ENCODE results near the gene NHEJ1. TPM values are rescaled to one million over a fixed set of nuclear protein-coding genes. Genes with fewer than 3 reads are reported as not detected.

The NHEJ1 gene, protein sequence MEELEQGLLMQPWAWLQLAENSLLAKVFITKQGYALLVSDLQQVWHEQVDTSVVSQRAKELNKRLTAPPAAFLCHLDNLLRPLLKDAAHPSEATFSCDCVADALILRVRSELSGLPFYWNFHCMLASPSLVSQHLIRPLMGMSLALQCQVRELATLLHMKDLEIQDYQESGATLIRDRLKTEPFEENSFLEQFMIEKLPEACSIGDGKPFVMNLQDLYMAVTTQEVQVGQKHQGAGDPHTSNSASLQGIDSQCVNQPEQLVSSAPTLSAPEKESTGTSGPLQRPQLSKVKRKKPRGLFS
- 22.7 and 33.2 TPM in 2 replicates for total RNA-seq

GRCh38 chr2:219160186-219161017 is at the start of gene NHEJ1:
Gene NHEJ1 (minus strand): TSS chr2:219160815. CDS start chr2:219158362, 2,453 bp downstream.

GRCh38 chr2:219206328-219207133 is 45.9 kb upstream of the NHEJ1 start, which contains the start of gene ZFAND2B:
Gene ZFAND2B (plus strand): TSS chr2:219206782. CDS start chr2:219206988, 206 bp downstream.

DNA sequence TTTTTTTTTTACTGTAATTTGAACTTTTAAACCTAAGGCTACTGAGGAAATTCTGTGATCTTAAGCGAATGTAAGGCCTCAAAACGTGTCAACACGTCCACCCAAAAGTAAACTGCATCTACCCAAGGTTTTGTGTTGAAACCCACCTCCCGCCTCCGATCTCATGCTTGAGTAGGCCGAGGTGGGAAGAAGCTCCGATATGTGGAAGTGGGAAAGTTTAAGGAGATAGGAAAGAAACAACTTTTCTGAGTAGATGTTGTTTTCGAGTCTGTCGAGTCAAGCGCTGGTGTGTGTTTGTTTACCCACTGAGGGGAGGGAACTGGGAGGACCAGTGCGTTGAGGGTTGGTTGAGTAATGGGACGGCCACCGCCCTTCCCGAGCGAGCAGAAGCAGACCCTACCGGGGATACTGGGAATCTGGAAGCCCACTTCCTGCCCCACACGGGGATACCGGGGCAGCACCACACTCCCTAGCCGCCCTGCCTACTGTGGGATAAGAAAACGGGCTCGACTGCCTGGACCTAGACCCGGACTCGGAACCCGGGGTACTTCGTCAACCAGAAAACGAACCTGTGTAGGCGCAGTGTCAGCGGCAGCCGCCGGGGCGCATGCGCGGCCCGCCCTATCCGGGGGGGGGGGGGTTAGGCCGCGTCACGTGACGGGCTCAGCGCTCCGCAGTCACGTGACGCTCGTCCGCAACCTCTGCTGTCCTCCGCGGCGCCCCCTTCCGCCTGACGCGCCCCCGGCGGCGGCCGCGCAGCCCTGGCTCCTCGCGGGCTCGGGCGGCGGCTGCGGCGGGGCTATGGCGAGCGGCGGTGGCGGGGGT is 17.1 kb upstream of the NHEJ1 start, which contains the start of gene RETREG2:
RETREG2 (plus strand) TSS at position 724 of the 825 bp plus-strand sequence; CDS start at position 802, 78 bp downstream.

DNA sequence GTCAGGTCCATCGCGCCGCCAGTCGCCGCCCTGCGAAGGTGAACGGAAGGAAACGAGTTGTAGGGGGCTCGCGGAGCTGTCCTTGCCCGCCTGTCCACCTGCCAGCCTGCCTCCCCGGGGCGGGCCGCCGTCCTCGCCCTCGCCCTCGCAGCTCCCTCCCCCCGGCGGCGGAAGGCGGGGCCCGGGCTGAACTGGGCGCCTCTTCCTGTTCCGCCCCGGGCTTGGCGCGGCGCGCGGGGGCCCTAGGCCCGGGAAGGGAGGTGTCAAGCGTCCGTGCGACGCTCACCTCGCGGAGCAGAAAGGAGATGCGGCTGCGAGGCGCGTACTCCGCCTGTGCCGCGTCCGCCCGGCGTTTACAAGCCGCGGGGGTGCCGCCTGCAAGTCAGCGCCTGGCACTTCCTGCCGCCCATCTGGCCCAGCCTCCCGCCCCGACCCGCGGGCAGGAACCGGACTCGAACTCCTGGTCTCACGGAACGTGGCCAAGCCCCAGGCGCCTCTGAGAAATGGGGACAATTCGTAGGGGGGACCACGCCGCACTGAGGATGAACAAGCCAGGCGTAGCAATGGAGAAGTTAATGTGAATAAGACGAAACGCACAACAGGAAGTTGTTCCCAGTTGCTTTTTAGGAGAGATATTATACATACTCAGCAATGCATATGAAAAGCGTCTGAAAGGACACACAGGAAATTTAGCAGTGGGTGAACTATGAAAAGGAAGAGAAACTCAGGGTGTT is 16.4 kb upstream of the NHEJ1 start, which contains the start of gene CNPPD1:
CNPPD1 (minus strand) TSS at position 108 of the 734 bp plus-strand sequence; CDS start at position 11, 97 bp downstream.

DNA sequence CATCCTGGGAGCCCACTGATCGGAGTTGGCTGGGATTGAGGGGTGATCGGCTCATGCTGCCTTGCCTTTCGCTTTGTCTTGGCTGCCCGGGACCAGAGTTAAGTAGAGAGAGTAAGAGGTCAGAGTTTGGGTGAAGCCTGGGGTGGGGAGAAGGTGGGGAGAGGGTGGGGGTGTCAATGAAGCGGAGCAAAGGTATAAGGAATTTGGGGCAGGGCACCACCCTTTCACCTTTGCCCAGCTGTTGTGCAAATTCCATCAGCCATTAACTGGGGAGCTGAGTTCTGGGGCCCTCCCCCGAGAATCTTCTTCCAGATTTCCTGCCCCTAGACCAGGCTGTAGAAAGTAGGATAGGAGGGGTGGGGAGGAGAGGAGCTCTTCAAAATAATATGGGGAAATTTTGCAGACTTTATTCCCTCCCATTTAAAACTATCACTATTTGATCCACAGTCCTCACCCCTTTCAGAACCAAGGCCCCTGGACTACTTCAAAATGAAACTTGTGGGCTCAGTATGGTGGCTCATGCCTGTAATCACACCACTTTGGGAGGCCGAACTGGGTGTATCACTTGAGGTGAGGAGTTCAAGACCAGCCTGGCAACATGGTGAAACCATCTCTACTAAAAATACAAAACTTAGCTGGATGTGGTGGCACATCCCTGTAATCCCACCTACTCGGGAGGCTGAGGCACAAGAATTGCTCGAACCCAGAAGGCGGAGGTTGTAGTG is 9.5 kb upstream of the NHEJ1 start, which contains the start of gene SLC23A3:
SLC23A3 (minus strand) TSS at position 100 of the 725 bp plus-strand sequence; CDS start at position 55, 45 bp downstream.

GRCh38 chr2:219060821-219061791 is 99.5 kb downstream of the NHEJ1 start, which contains the start of gene IHH:
Gene IHH (minus strand): TSS chr2:219060921. CDS start chr2:219060467, 454 bp downstream.

GRCh38 chr2:219041252-219041651 is 119.4 kb downstream of the NHEJ1 start, which contains the start of gene CFAP65:
Gene CFAP65 (minus strand): TSS chr2:219041516. CDS start chr2:219039048, 2,468 bp downstream.

Other genes starting within 250 kb of the NHEJ1 start
- 0.71 TPM in 1 of 2 replicates, not detected in the other for gene CDK5R2, start 201.1 kb downstream of the NHEJ1 start, total RNA-seq
- gene FEV, start 175.6 kb downstream of the NHEJ1 start, total RNA-seq = not detected in 2 replicates
- gene CRYBA2, start 167.4 kb downstream of the NHEJ1 start, total RNA-seq = not detected in 2 replicates
- not detected in 2 replicates for gene CFAP65, start 119.3 kb downstream of the NHEJ1 start, total RNA-seq
- not detected in 2 replicates for gene IHH, start 99.9 kb downstream of the NHEJ1 start, total RNA-seq
- gene SLC23A3, start 9.2 kb upstream of the NHEJ1 start, total RNA-seq = not detected in 2 replicates
- 32.3 and 39.0 TPM in 2 replicates for gene CNPPD1, start 16.1 kb upstream of the NHEJ1 start, total RNA-seq
- gene RETREG2, start 17.5 kb upstream of the NHEJ1 start, total RNA-seq = 55.8 and 78.7 TPM in 2 replicates
- 30.3 and 42.7 TPM in 2 replicates for gene ZFAND2B, start 46.0 kb upstream of the NHEJ1 start, total RNA-seq
- 12.7 and 13.1 TPM in 2 replicates for gene ABCB6, start 58.1 kb upstream of the NHEJ1 start, total RNA-seq
- gene ATG9A, start 68.8 kb upstream of the NHEJ1 start, total RNA-seq = 49.9 and 58.3 TPM in 2 replicates
- gene ANKZF1, start 69.0 kb upstream of the NHEJ1 start, total RNA-seq = 16.1 and 30.6 TPM in 2 replicates
- 25.1 and 25.5 TPM in 2 replicates for gene GLB1L, start 84.6 kb upstream of the NHEJ1 start, total RNA-seq
- 18.8 and 23.4 TPM in 2 replicates for gene STK16, start 84.7 kb upstream of the NHEJ1 start, total RNA-seq
- not detected in 2 replicates for gene TUBA4B, start 92.4 kb upstream of the NHEJ1 start, total RNA-seq
- 11.3 and 19.0 TPM in 2 replicates for gene TUBA4A, start 93.1 kb upstream of the NHEJ1 start, total RNA-seq
- 30.0 and 37.2 TPM in 2 replicates for gene DNAJB2, start 118.6 kb upstream of the NHEJ1 start, total RNA-seq
- gene PTPRN, start 148.6 kb upstream of the NHEJ1 start, total RNA-seq = 1.2 and 1.7 TPM in 2 replicates
- not detected in 2 replicates for gene RESP18, start 171.9 kb upstream of the NHEJ1 start, total RNA-seq
- 55.9 and 67.2 TPM in 2 replicates for gene DNPEP, start 227.1 kb upstream of the NHEJ1 start, total RNA-seq

All from myometrial cell (primary cell).